ENCODE results near the gene ALS2CL.

Gene ALS2CL

DNA sequence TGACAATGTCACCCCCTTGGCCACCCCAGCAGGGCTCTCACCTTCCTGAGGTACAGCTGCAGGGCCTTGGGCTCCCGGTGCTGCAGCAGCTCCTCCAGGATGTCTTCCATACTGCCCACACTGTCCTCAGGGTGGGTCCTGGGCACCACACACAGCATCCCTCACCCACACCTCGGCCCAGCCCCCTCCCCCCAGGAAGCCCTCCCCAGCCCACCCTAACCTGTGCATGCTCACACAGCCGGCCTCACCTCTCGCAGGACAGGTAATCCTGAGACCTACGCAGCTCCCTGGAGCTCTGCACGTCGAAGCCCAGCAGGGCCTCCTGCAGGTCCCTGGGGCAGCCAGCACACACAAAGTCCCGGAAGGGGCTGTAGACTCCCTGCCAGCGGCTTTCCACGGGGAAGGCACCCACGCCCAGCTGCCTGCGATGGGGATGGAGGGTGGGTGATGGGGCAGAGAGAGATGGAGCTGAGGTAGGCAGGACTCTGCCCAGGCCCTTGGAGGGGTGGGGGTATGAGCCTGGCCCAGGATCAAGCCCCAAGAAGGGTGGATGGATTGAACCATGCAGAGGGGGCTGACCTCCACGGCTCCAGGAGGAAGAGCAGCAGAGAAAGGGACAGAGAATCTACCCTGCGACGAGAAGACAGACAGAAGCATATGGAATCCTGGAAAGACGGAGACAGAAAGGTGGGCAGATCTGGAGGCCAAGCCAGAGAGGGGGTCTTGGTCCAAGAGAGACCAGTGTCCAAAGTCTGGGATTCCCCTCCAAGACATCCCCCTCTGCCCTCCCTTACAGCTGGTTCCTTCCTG lies 16.7 kb downstream of the ALS2CL start:
- no peak for DNase-seq (ENCODE audit: low read depth)

- peak; percentile 13 for DNase-seq (ENCODE audit: low read depth)
These were observed 17.5 kb downstream of the ALS2CL start for GRCh38 chr3:46675843-46676567.

- no peak for DNase-seq (ENCODE audit: low read depth)
These were observed 18.1 kb downstream of the ALS2CL start for GRCh38 chr3:46675426-46675825.

- no peak for DNase-seq (ENCODE audit: low read depth)
These were observed 19.2 kb downstream of the ALS2CL start for GRCh38 chr3:46674031-46674845.

DNA sequence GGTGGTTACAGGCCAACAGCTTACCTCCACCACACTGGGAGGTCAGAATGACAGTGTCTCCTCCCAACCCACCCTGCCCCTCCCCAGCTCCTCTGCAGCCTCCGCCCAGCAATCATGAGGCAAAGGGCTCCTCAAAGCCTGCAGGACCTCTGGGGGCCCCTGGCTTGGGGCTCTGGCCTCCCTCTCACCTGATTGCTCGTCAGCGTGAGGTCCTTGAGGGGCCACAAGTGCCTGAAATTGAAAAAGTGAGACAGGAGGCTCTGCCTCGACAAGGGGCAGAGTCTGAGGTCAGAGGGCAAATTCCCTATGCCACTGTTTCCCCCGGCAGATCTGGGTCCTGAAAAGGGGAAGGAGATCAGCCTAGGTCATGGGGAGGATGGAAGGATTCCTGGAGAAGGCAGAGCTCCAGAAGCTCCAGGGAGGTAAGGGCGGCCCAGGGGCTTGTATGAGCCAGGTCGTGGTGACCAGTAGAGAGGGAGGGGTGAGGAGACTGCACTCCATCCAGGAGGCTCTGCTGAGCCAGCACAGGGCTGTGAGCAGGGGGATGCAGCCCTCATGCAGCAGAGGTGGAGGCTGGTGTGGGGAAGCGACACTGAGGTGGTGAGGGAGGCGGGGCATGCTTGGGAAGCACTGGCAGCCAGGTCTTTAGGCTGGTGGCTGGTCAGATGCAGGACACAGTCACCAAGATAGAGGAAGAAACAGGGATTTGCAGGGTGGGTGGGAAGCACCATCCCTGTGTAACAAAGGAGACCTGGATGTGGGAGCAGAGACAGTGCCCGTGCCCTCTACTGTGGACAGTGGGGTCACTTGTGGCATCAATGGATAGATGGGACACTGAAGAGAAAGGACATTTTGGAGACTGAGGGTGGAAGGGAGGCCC lies 20.1 kb downstream of the ALS2CL start:
- no peak for DNase-seq (ENCODE audit: low read depth)

GRCh38 chr3:46672349-46672695 lies 21.2 kb downstream of the ALS2CL start:
- no peak for DNase-seq (ENCODE audit: low read depth)

DNA sequence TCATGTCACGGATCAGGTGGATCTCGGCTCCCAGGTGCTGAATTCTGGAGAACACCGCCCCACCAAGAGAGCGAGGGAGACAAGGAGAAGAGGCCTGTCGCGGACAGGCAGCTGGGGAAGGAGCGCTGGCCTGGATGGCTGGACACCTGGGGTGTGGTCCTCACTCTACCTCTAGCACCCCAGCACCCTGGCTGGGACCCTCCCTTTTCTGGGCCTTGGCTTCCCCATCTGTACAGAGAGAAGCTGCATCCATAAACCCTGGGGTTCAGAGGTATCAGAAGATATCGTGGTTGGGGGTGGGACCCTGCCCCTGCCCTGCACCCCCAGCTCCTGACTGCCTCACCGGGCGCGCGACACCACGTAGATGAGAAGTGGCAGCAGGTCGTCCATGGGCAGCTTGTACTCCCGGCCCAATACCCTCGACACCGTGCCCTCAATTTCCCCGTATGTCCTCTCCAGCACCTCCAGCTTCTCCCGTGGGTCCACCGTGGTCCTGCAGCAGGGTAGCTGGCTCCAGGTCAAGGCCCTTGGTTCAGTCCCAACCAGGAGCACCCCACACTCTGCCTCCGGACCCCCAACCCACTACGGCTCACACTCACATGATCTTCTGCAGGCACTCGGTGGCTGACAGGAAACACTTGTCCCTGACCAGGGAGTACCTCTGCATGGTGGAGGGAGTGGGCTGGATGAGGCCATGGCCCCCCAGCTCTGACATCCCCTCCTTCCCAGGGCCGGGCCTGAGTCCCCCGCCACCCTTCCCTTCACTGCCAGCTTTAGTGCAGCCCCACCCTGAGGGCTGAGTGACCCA lies 21.7 kb downstream of the ALS2CL start:
- DNase-seq (ENCODE audit: low read depth), result no peak

DNA sequence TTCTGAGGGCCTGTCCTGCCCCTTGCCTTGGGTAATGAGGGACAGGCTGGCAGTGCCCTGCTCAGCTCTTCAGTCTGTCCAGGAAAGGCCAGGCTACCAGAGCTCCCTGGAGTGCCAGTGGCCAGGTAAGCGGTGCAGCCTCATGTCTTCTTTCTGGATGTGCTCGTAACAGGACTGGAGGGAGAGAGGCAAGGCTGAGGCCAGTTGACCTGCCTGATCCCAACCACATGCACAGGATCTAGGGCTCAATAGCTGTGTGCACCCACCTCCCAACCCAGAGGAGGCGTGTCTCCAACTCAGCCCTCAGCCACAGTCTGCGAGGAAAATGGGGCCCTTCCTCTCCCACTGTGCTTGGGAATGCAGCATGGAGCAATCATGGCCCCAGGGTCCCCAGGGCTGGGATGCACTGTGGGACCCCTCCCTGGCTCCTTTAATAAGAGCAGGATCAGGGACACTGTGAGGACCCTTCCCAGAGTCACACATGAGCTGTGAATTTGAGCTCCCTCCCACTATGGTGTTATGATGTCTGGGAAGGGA lies 22.5 kb downstream of the ALS2CL start:
- no peak for DNase-seq (ENCODE audit: low read depth)

DNA sequence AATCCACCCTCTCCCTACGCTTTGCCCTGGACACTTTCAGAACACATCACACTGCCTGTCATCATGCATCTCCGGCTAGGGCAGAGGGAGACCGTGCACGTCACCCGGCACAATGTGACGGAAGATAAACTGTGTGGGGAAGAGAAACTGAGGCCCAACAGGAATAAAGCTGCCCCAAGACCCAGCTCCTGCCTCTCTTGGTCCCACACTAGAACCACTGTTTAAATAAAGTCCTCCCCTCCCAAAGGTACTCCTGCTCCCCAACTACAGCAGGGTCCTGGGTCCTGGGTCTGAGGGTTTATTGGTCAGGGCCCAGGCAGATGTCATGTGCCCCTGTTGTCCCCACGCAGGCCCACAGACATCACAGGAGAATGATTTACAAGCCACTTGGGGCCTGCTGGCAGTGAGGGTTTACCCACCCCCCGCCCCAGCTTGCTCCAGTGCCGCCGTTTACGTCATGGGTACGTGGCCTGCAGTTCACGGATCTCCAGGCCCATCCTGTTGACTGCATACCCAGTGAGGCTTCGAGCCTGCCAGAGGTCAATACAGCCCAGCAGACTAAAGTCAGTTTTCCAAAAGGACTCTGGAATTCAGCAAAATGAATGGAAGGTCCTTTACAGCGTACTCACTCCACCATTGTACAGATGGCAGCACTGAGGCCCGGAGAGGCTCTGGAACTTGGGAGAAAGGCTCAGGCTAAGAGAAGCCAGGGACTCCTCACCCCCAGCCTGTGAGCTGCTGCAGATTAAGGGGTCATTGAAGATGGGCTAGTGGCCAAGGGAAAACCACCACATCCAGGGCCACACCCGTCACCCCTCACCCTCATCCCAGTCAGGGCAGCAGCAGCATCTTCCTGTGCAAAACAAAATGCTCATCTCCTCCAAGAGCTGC lies 23.2 kb downstream of the ALS2CL start:
- DNase-seq (ENCODE audit: low read depth), result no peak

GRCh38 chr3:46669191-46669999 lies 24.1 kb downstream of the ALS2CL start:
- DNase-seq (ENCODE audit: low read depth), result no peak

DNA sequence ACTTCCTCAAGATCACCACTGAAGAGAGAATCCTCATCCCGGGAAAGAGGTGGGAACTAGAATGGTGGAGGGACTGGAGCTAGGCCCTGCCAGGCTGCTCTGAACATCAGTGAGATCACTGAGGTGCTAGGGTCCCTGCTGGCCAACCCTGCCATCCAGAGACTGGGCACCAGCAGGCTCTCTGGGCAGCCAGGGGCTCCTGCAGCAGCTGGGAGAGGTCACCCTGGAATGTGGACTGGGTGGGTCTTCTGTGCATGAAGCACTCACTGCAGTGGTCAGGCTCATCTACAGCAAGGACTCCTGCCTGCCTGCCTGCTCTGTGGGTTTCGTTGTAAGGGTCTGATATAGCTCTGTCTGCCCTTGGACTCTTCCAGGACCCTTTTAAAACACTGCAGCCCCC lies 24.9 kb downstream of the ALS2CL start:
- no peak for DNase-seq (ENCODE audit: low read depth)

DNA sequence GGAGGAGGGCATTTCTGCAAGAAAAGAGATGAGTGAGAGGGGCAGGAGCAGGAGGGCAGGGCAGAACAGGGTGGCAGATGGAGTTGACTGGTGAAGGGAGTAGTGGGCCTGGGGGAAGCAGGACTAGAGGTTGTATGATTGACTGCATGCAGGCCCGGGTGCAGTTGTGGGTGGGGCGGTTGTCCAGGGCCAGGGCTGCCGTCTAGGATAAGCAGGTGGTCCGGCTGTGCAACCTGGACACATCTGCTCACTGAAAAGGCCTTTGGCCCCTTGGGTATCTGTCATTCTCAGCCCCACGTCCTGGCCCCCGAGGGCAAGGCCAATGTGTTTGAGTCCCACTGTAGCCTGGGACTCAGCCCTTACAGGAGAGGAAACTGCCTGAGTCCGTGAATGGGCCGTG lies 25.4 kb downstream of the ALS2CL start:
- DNase-seq (ENCODE audit: low read depth), result no peak

GRCh38 chr3:46667657-46668056 lies 25.8 kb downstream of the ALS2CL start:
- no peak for DNase-seq (ENCODE audit: low read depth)

- DNase-seq (ENCODE audit: low read depth), result no peak
These were observed 26.3 kb downstream of the ALS2CL start for GRCh38 chr3:46667061-46667621.

GRCh38 chr3:46666453-46666845 lies 27.0 kb downstream of the ALS2CL start:
- no peak for DNase-seq (ENCODE audit: low read depth)

DNA sequence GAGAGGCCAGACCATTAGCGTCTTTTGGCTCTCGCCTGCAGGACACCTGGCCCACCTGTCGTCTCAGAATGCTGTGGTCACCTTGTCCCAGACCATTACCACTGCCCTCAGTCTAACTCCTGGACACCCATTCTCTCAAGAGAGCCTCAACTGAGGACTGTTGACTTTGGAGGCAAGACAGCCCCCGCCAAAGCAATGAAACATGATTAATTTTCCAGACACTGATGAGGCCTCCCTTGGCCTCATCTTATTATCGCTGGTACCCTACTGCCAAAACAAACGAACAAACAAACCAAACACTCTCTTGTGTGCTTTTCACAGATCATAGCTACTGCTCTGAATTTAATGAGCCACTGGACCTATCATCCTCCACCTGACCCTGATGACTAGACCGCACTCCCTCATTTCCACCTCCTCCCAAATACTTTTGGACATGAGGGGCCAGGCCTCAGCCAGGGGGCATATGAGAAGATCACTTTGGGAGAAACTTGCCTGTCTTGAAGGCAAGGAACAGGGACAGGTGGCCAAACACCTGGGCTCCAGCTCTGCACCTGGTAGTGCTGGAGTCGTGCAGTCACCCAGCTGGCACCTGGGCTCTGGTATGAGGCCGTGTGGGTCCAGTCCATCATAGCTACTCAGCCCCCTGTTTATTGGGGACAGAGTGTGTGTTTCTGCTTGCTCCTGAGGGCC lies 27.6 kb downstream of the ALS2CL start:
- DNase-seq (ENCODE audit: low read depth), result no peak

DNA sequence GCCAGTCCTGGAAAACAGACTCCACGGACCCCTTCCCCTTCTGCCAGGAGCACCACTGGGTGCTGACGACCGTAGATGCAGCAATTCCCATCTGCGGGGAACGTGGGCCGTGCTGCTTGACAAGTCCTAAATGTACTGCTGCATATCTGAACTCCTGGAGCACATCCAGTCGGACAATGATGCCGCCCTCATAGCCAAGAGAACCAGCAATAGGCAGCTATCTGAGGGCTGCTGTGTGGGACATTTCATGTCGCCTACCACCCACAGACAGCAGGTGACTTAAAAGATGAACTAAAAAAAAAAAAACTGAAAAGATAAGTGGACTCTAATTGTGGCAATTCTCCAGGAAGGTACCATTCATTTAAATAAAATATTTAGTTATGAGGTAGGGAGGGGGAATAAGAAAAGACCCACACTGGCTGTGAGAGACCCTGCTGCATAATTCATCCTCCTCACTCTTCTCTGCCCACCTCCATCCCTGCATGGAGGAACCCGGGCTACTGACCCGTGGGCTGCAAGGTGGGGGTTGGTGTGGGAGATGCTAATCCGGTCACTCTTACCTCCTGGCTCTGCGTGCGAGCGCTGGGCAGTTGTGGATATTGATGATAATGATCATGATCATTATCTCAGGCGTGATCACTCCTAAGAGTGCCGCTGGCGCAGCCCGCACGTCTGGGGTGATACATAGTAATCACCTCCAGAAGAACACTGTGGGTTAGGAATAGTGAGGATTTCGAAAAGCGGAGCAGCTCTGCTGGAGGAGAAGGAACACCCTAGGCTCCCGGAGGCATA lies 28.3 kb downstream of the ALS2CL start:
- no peak for DNase-seq (ENCODE audit: low read depth)
